Astrocyte of the spinal cord (primary cell): ENCODE results near the gene TTC33.

Experiments
- DNase-seq: peaks from one replicate; pipeline ENCODE4 v3.0.0; 2011; ENCODE audit warnings: low read depth, low spot score
- H3K4me3 ChIP-seq: 2 replicates; pipeline ENCODE4 v1.5.1; 2011; ENCODE audit warnings: low read depth, mild to moderate bottlenecking, low read length, moderate library complexity
- in situ Hi-C: cut with HindIII; loops from 2 replicates; pipeline ENCODE4 v1.10.0; 2017; ENCODE audit warnings: low sequenced_read_pairs
- TF ChIP-seq, protein P1 (sequence below): IDR thresholded peaks from 2 replicates; pipeline ENCODE4 v1.5.1; 2012; ENCODE audit warnings: low read depth, mild to moderate bottlenecking, low read length, inconsistent platforms

TTC33 gene

GRCh38 chr5:40614923-40615585 lies 140.7 kb downstream of the TTC33 start:
- H3K4me3 ChIP-seq, result no peak overlapping the region
- no peak for DNase-seq
- in situ Hi-C loops, result no loop called here
- TF ChIP-seq, protein P1, sequence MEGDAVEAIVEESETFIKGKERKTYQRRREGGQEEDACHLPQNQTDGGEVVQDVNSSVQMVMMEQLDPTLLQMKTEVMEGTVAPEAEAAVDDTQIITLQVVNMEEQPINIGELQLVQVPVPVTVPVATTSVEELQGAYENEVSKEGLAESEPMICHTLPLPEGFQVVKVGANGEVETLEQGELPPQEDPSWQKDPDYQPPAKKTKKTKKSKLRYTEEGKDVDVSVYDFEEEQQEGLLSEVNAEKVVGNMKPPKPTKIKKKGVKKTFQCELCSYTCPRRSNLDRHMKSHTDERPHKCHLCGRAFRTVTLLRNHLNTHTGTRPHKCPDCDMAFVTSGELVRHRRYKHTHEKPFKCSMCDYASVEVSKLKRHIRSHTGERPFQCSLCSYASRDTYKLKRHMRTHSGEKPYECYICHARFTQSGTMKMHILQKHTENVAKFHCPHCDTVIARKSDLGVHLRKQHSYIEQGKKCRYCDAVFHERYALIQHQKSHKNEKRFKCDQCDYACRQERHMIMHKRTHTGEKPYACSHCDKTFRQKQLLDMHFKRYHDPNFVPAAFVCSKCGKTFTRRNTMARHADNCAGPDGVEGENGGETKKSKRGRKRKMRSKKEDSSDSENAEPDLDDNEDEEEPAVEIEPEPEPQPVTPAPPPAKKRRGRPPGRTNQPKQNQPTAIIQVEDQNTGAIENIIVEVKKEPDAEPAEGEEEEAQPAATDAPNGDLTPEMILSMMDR, result no peak

DNA sequence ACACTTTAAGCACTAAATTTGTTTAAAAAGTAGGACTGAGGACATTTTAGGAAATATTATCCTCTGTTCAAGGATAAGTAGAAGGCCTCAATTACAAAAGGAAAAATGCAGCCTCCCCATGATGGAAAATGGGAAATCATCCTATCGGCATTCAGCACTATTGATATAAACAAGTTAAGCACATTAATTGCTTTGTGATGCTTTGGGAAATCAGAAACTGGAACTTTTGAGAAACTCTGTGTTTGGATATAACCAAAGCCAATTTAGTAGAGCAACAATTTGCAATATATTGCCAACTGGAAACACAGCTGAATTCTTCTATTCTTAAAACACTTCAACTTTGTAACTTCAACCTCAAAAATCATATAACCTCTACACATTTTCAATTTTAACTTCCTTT lies 141.3 kb downstream of the TTC33 start:
- H3K4me3 ChIP-seq, result no peak overlapping the region
- DNase-seq, result no peak
- in situ Hi-C loops, result no loop called here
- TF ChIP-seq, protein P1, result no peak

GRCh38 chr5:40607202-40607601 lies 148.6 kb downstream of the TTC33 start:
- no peak for DNase-seq
- in situ Hi-C loops, result no loop called here
- TF ChIP-seq, protein P1, result no peak
- H3K4me3 ChIP-seq, result no peak overlapping the region

DNA sequence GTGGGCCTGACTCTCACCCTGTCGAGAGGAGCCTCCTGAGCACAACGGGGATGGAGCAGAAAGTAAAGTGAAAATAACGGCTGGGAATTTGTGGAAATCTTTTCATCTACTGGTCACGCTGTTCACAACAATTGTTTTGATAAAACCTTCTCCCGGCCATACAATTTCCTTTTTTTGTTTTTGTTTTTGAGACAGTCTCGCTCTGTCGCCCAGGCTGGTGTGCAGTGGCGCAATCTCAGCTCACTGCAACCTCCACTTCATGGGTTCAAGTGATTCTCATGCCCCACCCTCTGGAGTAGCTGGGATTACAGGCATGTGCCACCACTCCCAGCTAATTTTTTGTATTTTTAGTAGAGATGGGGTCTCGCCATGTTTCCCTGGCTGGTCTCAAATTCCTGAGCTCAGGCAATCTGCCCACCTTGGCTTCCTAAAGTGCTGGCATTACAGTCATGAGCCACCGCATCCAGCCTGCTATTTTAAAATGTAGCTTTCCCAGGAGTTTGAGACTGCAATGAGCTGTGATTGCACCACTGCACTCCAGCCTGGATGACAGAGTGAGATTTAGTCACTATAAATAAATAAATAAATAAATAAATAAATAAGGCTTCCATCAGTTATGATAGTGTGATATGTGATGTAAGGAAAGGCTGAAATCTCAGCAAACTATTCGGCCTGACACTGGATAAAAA lies 149.5 kb downstream of the TTC33 start:
- DNase-seq, result no peak
- in situ Hi-C loops, result no loop called here
- TF ChIP-seq, protein P1, result no peak
- H3K4me3 ChIP-seq, result no peak overlapping the region

- no peak overlapping the region for H3K4me3 ChIP-seq
- peak; percentile 36 for DNase-seq
- in situ Hi-C loops, result no loop called here
- TF ChIP-seq, protein P1, result no peak
Measured at GRCh38 chr5:40605295-40605958, 150.3 kb downstream of the TTC33 start.

GRCh38 chr5:40603378-40603777 lies 152.4 kb downstream of the TTC33 start:
- TF ChIP-seq, protein P1, result no peak
- in situ Hi-C loops, result no loop called here
- no peak overlapping the region for H3K4me3 ChIP-seq
- DNase-seq, result peak; percentile 64
